GM19351 (cell line): ENCODE data around the gene BTC.
"Not testable (repeated sequence)": the region's sequence is repeated elsewhere in the genome, so short reads cannot be mapped to it uniquely, and the experiment has no call there.

Experiments
- ATAC-seq: cut with Tn5 transposase; IDR thresholded peaks from one replicate; pipeline ENCODE4 v1.9.1; 2021; ENCODE audit warnings: mild to moderate bottlenecking, moderate library complexity; ENCODE audit not compliant: unreplicated experiment

The BTC gene

DNA sequence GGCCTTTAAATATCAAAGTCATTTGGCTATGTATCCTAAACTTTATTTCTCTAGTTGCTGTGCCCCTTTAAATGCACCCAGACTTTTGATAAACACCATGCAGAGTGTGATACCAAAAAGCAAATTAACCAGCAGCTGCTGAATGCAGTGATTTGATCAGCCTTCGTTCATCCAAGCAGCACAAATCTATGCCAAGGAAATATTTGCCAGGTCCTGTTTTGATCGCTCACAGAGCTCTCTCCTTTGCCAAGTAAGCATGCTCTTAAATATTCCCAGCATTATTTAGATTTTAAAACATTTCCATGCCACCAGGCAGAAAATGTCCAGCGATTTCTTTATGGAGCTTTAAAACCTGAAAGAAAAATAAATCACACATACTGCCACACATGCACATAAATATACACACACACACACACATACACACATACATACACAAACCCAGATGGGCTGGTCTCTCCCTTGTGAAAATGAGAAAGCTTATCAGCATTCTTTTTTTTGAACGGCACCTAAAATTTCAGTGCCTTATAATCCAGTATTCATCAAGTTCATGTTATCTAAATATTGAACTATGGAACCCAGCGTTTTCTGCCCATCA, 35.7 kb downstream of the BTC start:
- no peak for ATAC-seq

- no peak for ATAC-seq
Measured at GRCh38 chr4:74757136-74757535, 37.2 kb downstream of the BTC start.

- ATAC-seq: no peak
Measured at GRCh38 chr4:74755486-74755885, 38.8 kb downstream of the BTC start.

GRCh38 chr4:74754218-74754617, 40.1 kb downstream of the BTC start:
- ATAC-seq: peak; percentile 99

- ATAC-seq: no peak
Measured at GRCh38 chr4:74752798-74753197, 41.5 kb downstream of the BTC start.

- no peak for ATAC-seq
Measured at GRCh38 chr4:74751856-74752255, 42.5 kb downstream of the BTC start.

DNA sequence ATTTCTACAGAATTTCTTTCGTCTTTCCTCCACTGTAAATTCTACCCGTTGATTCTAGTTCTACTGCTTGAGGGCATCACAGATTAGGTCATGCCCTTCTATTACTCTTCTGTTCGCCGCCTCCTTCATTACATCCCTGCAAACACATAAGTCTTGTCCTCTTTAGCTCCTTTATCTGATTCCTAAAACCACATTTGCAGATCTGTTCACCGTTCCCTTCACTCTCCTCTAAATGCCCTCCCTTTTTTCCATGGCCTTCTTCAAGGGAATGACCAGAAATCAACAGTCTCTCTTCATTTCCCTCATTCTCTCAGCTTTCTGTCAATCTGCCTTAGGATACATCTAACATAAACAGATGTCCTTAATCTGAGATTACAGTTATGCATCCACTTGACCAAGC, 43.1 kb downstream of the BTC start:
- ATAC-seq: no peak

GRCh38 chr4:74742185-74742584, 52.1 kb downstream of the BTC start:
- ATAC-seq: no peak

GRCh38 chr4:74738464-74739143, 55.7 kb downstream of the BTC start:
- ATAC-seq: no peak

DNA sequence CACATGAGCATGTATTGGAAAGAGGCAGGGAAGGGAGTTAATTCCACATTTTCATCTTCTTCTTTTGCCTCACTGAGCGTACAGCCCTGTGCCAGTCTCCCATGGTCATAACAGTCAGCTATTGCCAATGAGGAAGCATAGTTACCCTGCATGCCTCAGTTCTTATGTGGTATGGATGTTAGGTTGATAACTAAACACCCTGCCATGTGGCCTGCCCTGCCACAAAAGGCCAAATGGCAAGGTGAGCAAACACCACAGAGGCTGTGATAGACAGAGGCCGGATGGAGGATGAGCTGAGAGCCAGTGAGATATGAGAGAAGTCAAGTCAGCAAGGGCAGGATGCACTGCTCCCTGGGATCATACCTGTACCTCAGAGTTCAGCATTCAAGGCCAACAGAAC, 59.3 kb downstream of the BTC start:
- ATAC-seq: no peak

DNA sequence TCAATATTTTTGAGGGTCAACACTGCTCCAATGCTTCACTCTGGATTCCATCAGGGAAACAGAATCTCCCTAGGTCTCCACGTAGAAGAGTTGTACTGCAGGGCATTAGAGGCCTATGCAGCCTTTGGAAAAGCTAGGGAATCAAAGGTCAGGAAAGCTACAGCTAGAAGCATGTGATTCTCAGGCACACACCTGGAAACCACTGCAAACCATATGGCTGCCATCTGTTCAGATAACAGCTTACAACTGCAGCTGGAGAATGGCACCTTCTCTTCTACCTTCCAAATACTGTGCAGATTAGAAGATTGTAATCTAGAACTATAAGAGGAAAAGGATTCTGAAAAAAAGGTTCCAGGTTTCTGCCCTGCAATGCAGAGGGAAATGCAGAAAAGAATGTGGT, 60.6 kb downstream of the BTC start:
- no peak for ATAC-seq

- no peak for ATAC-seq
Measured at GRCh38 chr4:74724979-74725378, 69.3 kb downstream of the BTC start.

DNA sequence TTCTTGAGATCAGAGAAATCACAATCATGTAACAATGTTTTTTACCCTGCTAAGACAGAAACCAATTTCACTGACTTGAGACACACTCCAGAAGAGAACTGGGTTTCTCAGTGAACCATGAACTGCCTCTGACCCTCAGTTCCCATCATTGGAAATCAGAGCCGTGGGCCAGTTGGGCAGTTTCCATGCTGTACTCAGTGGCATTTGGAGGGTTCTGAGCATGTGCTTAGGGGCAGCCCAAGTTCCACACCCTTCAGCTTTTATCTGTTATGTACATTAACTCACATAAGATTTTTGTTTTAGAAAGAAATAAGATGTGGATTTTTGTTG, 77.9 kb downstream of the BTC start:
- no peak for ATAC-seq

DNA sequence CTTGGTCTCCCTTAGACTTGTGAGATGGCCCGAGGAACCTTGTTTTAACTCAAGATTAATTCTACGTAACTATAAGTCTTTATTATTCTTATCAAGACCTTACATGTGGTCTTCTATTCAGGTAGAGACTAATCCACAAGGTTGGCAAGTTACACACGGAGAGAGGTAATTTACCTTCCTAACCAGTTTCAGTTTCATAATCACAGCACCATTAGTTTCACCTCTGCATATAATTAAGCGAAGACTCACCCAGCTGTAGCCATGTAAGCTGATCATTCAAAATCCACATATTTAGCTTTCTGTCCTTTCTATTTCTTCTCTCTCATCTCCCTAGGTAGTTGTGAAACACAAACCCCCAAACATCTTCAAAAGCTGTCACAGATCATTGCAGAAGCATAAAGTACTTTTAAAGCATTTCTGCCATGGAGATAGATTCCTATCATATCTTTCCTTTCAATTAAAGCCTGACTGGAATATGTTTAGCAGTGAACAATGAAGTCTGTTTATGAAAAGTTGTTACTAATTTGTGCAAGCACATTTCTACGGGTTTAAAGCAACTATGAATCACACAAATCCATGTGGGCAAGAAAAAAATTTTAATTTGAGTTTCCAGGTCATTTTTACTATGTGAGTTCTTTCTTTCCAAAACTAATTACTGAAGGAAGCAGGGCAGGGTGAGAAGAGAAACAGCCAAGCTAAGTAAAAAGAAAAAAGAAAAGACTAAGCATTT, 78.5 kb downstream of the BTC start:
- ATAC-seq: peak; percentile 96

DNA sequence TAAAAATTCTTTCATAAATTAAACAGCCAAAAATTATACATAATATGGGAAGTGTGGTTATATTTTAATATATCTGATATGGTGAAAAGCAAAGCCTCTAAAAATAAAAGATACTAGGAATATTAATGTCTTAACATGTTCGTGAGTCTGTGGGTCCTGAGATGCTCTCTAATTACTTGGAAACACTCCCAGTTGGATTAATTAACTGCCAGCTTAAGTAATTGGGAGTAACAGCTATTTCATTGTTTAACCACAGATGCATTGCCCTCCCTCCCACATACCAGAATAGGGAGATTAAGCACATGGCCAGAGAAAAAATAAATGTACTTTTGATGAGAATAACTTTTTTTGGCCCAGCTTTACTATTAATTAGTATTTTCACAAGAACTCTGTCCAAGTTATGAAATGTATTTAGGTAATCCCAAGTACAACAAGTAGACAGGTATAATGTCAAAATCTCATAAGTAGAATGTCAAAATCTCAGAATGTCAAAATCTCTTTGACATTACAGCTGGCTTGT, 79.7 kb downstream of the BTC start:
- no peak for ATAC-seq

DNA sequence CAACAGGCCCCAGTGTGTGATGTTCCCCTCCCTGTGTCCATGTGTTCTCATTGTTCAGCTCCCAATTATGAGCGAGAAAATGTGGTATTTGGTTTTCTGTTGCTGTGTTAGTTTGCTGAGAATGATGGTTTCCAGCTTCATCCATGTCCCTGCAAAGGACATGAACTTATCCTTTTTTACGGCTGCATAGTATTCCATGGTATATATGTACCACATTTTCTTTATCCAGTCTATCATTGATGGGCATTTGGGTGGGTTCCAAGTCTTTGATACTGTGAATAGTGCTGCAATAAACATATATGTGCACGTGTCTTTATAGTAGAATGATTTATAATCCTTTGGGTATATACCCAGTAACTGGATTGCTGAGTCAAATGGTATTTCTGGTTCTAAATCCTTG, 86.2 kb downstream of the BTC start:
- ATAC-seq: not testable (repeated sequence)
